Suprapubic skin (tissue), 4 donors: ENCODE measurements around the gene SNX21. TPM values are rescaled to one million over a fixed set of nuclear protein-coding genes. Genes with fewer than 3 reads are reported as not detected.

Source experiments
- DNase-seq, 2 donors: peaks; one replicate each; pipeline ENCODE4 v3.0.0-alpha.2; 2019; ENCODE audit warnings: low spot score in 2 of 2
- H3K27ac ChIP-seq: fragments of 200-600 bp; sonication (generic); one replicate; pipeline ENCODE4 v1.5.1; 2019
- H3K27me3 ChIP-seq: fragments of 200-600 bp; sonication (generic); one replicate; pipeline ENCODE4 v1.5.1; 2019
- H3K36me3 ChIP-seq: fragments of 200-600 bp; sonication (generic); one replicate; pipeline ENCODE4 v1.5.1; 2019
- H3K4me1 ChIP-seq: fragments of 200-600 bp; sonication (generic); one replicate; pipeline ENCODE4 v1.5.1; 2019
- H3K4me3 ChIP-seq: fragments of 200-600 bp; sonication (generic); one replicate; pipeline ENCODE4 v1.5.1; 2019; ENCODE audit warnings: mild to moderate bottlenecking
- H3K9me3 ChIP-seq: fragments of 200-600 bp; sonication (generic); one replicate; pipeline ENCODE4 v1.5.1; 2019
- CTCF ChIP-seq, 2 donors: fragments of 200-600 bp in 1 of 2; fragments of 450-650 bp in 1 of 2; sonication (generic) in 1 of 2; IDR thresholded peaks; one replicate each; pipeline ENCODE4 v1.5.1; 2016 to 2019; ENCODE audit warnings: antibody characterized with exemption in 2 of 2, mild to moderate bottlenecking in 1 of 2, moderate library complexity in 1 of 2
- EP300 ChIP-seq: sonication (generic); formaldehyde crosslinking; IDR thresholded peaks from one replicate; pipeline ENCODE4 v1.6.1; 2017; ENCODE audit warnings: antibody characterized with exemption
- POLR2A ChIP-seq, 2 donors: fragments of 450-650 bp; IDR thresholded peaks; one replicate each; pipeline ENCODE4 v1.6.1; 2017; ENCODE audit warnings: antibody characterized with exemption in 2 of 2, mild to moderate bottlenecking in 2 of 2, moderate library complexity in 2 of 2
- POLR2AphosphoS5 ChIP-seq, 3 donors: sonication (generic); formaldehyde crosslinking; IDR thresholded peaks; one replicate each; pipeline ENCODE4 v1.6.1; 2017; ENCODE audit warnings: antibody characterized with exemption in 3 of 3
- WGBS: methylation state at CpG from one replicate; pipeline ENCODE4 v1.1.5; 2018; 5-methylcytosine and 5-hydroxymethylcytosine counted together
- total RNA-seq, 4 donors: library from RNA; depleted of rRNA; stranded (reverse); fragments of >200 nt; gene quantifications; one replicate each; pipeline ENCODE4 v1.1.0, GENCODE V29; 2016

The SNX21 gene
- total RNA-seq, 4 donors from 2014 or later = 106 to 161 (median 143) TPM

- Histone ChIP-seq H3K36me3 (peaks cover 30% of the 10 kb centered on the region), H3K4me1 (peaks cover 14% of the 10 kb centered on the region), H3K27ac (no peak overlapping the region), H3K27me3 (no peaks in the 10 kb centered on the region), H3K4me3 (peak overlapping the region; percentile 69), H3K9me3 (no peaks in the 10 kb centered on the region)
- no peak for TF ChIP-seq CTCF (IDR thresholded peaks at IDR 0.05)
- TF ChIP-seq POLR2AphosphoS5 (IDR thresholded peaks at IDR 0.05) = no peak
- WGBS = 69% methylated on average over 7 of the region's 7 CpGs
- DNase-seq = no peak
Measured at GRCh38 chr20:45813489-45813888, 20.1 kb upstream of the SNX21 start.

- H3K9me3 ChIP-seq = no peaks in the 10 kb centered on the region
- H3K4me1 ChIP-seq = peaks cover 14% of the 10 kb centered on the region
- no peak for TF ChIP-seq CTCF (IDR thresholded peaks at IDR 0.05)
- TF ChIP-seq POLR2AphosphoS5 (IDR thresholded peaks at IDR 0.05) = no peak
- TF ChIP-seq EP300 = no peak
- no peak for TF ChIP-seq POLR2A (IDR thresholded peaks at IDR 0.05)
- no peak overlapping the region for H3K27ac ChIP-seq
- H3K27me3 ChIP-seq = no peaks in the 10 kb centered on the region
- DNase-seq = no peak
- WGBS = 85% methylated on average over 3 of the region's 3 CpGs
- H3K36me3 ChIP-seq = peaks cover 21% of the 10 kb centered on the region
- no peak overlapping the region for H3K4me3 ChIP-seq
Measured at GRCh38 chr20:45814314-45814713, 19.3 kb upstream of the SNX21 start.

- no peak for DNase-seq
- H3K9me3 ChIP-seq = no peaks in the 10 kb centered on the region
- no peaks in the 10 kb centered on the region for H3K36me3 ChIP-seq
- TF ChIP-seq POLR2A (IDR thresholded peaks at IDR 0.05) (no peak), CTCF (IDR thresholded peaks at IDR 0.05) (no peak), EP300 (no peak), POLR2AphosphoS5 (IDR thresholded peaks at IDR 0.05) (no peak)
- H3K4me1 ChIP-seq = peaks cover 9% of the 10 kb centered on the region
- H3K27ac ChIP-seq = no peak overlapping the region
- 89% methylated on average over 2 of the region's 3 CpGs for WGBS
- no peak overlapping the region for H3K4me3 ChIP-seq
- H3K27me3 ChIP-seq = no peaks in the 10 kb centered on the region
Measured at GRCh38 chr20:45816951-45817350, 16.6 kb upstream of the SNX21 start.

- H3K9me3 ChIP-seq = no peaks in the 10 kb centered on the region
- H3K4me3 ChIP-seq = no peak overlapping the region
- no peaks in the 10 kb centered on the region for H3K27me3 ChIP-seq
- H3K4me1 ChIP-seq = peaks cover 12% of the 10 kb centered on the region
- DNase-seq = no peak
- TF ChIP-seq POLR2A (IDR thresholded peaks at IDR 0.05) (no peak), EP300 (no peak), CTCF (IDR thresholded peaks at IDR 0.05) (no peak)
- H3K36me3 ChIP-seq = no peaks in the 10 kb centered on the region
- H3K27ac ChIP-seq = peak overlapping the region; percentile 50
- 54% methylated on average over 9 of the region's 9 CpGs for WGBS
Measured at GRCh38 chr20:45817376-45818194, 16.0 kb upstream of the SNX21 start.

GRCh38 chr20:45818239-45818638 is 15.4 kb upstream of the SNX21 start:
- Histone ChIP-seq H3K4me1 (peaks cover 12% of the 10 kb centered on the region), H3K4me3 (no peak overlapping the region), H3K27ac (peak overlapping the region; percentile 50), H3K9me3 (no peaks in the 10 kb centered on the region), H3K36me3 (no peaks in the 10 kb centered on the region), H3K27me3 (peaks cover 4% of the 10 kb centered on the region)
- DNase-seq = no peak
- no peak for TF ChIP-seq POLR2A (IDR thresholded peaks at IDR 0.05)
- TF ChIP-seq POLR2AphosphoS5 (IDR thresholded peaks at IDR 0.05) = no peak
- TF ChIP-seq EP300 = no peak
- no peak for TF ChIP-seq CTCF (IDR thresholded peaks at IDR 0.05)
- WGBS = 94% methylated on average over 3 of the region's 3 CpGs
